ENCODE data around the gene GON7. TPM values are rescaled to one million over a fixed set of nuclear protein-coding genes. Genes with fewer than 3 reads are reported as not detected.

GON7 gene
- total and polyA plus RNA-seq, 7 donors = 8.6 to 80.7 (median 20.2) TPM

GRCh38 chr14:93220509-93220908 is 13.6 kb upstream of the GON7 start:
- no peak overlapping the region for H3K27ac ChIP-seq
- no peaks in the 10 kb centered on the region for H3K4me1 ChIP-seq
- no peak overlapping the region for H3K4me3 ChIP-seq
- TF ChIP-seq EP300 (IDR thresholded peaks at IDR 0.05) (no peak), POLR2AphosphoS5 (IDR thresholded peaks at IDR 0.05) (no peak), POLR2A (IDR thresholded peaks at IDR 0.05) (no peak)
- TF ChIP-seq, protein P1, sequence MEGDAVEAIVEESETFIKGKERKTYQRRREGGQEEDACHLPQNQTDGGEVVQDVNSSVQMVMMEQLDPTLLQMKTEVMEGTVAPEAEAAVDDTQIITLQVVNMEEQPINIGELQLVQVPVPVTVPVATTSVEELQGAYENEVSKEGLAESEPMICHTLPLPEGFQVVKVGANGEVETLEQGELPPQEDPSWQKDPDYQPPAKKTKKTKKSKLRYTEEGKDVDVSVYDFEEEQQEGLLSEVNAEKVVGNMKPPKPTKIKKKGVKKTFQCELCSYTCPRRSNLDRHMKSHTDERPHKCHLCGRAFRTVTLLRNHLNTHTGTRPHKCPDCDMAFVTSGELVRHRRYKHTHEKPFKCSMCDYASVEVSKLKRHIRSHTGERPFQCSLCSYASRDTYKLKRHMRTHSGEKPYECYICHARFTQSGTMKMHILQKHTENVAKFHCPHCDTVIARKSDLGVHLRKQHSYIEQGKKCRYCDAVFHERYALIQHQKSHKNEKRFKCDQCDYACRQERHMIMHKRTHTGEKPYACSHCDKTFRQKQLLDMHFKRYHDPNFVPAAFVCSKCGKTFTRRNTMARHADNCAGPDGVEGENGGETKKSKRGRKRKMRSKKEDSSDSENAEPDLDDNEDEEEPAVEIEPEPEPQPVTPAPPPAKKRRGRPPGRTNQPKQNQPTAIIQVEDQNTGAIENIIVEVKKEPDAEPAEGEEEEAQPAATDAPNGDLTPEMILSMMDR (IDR thresholded peaks at IDR 0.05) = no peak
- no peaks in the 10 kb centered on the region for H3K27me3 ChIP-seq
- DNase-seq = no peak
- intact Hi-C loops (cut with DNase I) = no loop called here
- peaks cover 8 to 99% (median 46%) of the 10 kb centered on the region in 4 donors for H3K36me3 ChIP-seq
- H3K9me3 ChIP-seq = no peaks in the 10 kb centered on the region

GRCh38 chr14:93219103-93219726 is 12.3 kb upstream of the GON7 start:
- no peak overlapping the region for H3K4me3 ChIP-seq
- 44 to 63% methylated on average over 3 of the region's 3 CpGs for WGBS, 2 donors
- no peaks in the 10 kb centered on the region for H3K27me3 ChIP-seq
- no peak overlapping the region for H3K27ac ChIP-seq
- no peaks in the 10 kb centered on the region for H3K4me1 ChIP-seq
- TF ChIP-seq, protein P1 (IDR thresholded peaks at IDR 0.05) = peak in 1 of 4 experiments; percentile 32
- TF ChIP-seq EP300 (IDR thresholded peaks at IDR 0.05) = no peak
- H3K36me3 ChIP-seq = peaks cover 8 to 99% (median 47%) of the 10 kb centered on the region in 4 donors
- intact Hi-C loops (cut with DNase I) = no loop called here
- no peaks in the 10 kb centered on the region for H3K9me3 ChIP-seq
- no peak for DNase-seq

DNA sequence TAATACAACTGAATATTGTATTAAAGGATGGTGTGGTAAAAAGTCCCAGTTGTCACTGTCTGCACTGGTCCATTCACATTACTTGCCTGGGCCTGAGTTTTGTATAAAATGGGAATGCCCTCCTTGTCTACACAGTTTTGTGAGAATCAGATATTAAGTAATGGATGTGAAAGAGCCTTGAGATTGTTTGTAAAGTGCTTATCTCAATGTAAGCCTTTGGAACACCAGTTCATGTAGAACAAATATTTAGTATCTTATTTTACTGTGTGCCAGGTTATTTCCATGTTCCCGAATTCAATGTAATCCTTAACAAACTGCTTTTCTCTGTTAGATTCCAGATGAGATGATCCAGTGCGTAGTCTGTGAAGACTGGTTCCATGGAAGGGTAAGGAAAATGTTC is 7.7 kb upstream of the GON7 start:
- intact Hi-C loops (cut with DNase I) = no loop called here
- TF ChIP-seq POLR2AphosphoS5 (IDR thresholded peaks at IDR 0.05) (no peak), POLR2A (IDR thresholded peaks at IDR 0.05) (no peak), EP300 (IDR thresholded peaks at IDR 0.05) (no peak)
- TF ChIP-seq, protein P1 (IDR thresholded peaks at IDR 0.05) = no peak
- WGBS, 2 donors = 85 to 90% methylated on average over 2 of the region's 2 CpGs
- H3K4me1 ChIP-seq = peaks cover 0 to 2% (median under 1%) of the 10 kb centered on the region in 4 donors
- H3K27me3 ChIP-seq = no peaks in the 10 kb centered on the region
- H3K36me3 ChIP-seq = peaks cover 7 to 93% (median 27%) of the 10 kb centered on the region in 4 donors
- DNase-seq = no peak
- no peak overlapping the region for H3K27ac ChIP-seq
- no peak overlapping the region for H3K4me3 ChIP-seq
- no peaks in the 10 kb centered on the region for H3K9me3 ChIP-seq

DNA sequence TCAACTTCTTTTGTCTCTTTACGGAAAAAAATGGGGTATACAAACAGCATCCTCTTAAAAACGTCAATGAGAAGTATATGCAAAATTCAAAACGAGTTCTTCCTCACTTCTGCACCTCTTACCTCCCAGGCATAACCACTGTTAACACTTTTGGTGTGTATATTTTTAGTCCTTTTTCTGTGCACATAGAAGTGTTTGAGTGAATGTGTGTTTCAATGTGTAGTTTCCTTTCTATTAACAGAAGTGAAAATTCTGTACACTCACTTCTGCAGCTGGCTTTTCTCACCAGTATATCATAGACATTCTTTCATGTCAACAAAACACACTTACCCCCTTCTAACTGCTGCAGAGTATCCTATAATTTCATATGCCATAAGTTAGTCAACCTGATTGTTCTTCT is 5.6 kb upstream of the GON7 start:
- 70 to 76% methylated on average over 3 of the region's 3 CpGs for WGBS, 2 donors
- no peak for TF ChIP-seq POLR2AphosphoS5 (IDR thresholded peaks at IDR 0.05)
- TF ChIP-seq, protein P1 (IDR thresholded peaks at IDR 0.05) = no peak
- TF ChIP-seq EP300 (IDR thresholded peaks at IDR 0.05) = no peak
- no peak for TF ChIP-seq POLR2A (IDR thresholded peaks at IDR 0.05)
- DNase-seq = no peak
- no peak overlapping the region for H3K4me3 ChIP-seq
- H3K9me3 ChIP-seq = no peaks in the 10 kb centered on the region
- intact Hi-C loops (cut with DNase I) = no loop called here
- peaks cover 0 to 23% (median 17%) of the 10 kb centered on the region in 4 donors for H3K4me1 ChIP-seq
- peaks cover 3 to 73% (median 21%) of the 10 kb centered on the region in 4 donors for H3K36me3 ChIP-seq
- H3K27ac ChIP-seq = no peak overlapping the region
- H3K27me3 ChIP-seq = no peaks in the 10 kb centered on the region

Measured in sigmoid colon (tissue), 7 donors.